Measurements from ENCODE around the gene VTI1A. TPM values are rescaled to one million over a fixed set of nuclear protein-coding genes. Genes with fewer than 3 reads are reported as not detected.
"Not testable (repeated sequence)": the region's sequence is repeated elsewhere in the genome, so short reads cannot be mapped to it uniquely, and the experiment has no call there.

Gene VTI1A
- total RNA-seq, 1 donor from 2014 or later, result 47.2 TPM

DNA sequence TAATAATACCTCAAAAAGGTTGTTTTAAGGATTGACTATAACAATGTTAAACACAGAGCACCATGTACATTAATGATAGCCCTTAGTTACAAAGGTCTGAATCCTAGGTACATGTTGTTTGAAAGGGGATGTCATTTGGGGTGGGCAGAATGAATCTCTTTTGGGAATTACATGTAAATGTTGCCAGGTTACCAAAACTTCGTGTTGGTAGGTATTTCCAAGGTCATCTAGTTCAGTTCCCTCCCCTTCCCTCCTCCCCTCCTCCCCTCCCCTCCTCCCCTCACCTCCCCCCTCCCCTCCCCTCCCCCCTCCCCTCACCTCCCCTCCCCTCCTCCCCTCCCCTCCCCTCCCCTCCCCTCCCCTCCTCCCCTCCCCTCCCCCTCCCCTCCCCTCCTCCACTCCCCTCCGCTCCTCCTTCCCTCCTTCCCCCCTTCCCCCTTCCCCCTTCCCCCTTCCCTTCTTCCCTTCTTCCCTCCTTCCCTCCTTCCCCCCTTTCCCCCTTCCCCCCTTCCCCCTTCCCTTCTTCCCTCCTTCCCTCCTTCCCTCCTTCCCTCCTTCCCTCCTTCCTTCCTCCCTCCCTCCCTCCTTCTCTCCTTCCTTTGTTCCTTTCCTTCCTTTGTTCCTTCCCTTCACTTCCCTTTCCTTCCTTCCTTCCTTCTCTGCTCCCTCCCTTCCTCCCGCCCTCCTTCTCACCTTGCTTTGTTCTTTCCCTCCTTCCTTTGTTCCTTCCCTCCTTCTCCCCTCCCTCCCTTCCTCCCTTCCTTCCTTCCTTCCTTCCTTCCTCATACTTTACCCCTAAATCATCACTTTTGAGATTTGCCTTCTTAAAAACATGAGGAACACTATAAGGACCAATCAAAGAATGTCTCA is 8.1 kb downstream of the VTI1A start:
- DNase-seq, result no peak

DNA sequence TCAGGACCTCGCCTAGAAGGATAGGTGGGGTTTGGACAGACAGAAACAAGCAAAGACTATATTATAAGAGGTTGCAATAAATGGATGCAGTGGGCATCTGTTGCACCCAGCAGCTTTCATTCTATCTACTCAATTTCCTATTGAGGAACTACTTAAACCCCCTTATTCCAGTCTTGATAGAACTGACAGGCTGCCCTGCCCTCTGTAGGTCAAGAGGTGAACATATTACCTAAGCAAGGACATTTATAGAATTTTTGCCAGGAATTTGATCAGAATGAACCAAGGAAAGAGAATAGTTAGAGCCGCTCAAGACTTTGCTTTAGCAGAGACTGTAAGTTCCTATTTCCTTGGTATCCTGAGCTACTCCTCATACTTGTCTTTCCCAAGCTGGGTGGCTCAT is 9.5 kb downstream of the VTI1A start:
- DNase-seq, result no peak

DNA sequence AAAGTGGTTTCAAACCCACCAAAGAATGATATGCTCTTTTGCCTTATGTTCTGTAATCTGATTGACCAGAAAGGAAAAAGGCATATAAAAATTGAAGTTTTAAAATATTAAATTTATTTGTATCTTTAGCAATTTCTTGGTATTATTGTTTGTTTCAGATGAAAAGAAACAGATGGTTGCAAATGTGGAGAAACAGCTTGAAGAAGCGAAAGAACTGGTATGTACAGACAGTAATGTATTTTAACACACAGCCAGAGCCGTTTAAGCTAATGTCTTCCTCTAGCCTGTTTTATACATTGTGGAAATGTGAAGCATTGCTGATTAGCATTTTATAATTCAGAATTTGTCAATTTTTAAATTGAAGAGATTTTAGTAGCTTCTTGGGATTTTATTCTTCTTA is 13.4 kb downstream of the VTI1A start:
- no peak for DNase-seq

DNA sequence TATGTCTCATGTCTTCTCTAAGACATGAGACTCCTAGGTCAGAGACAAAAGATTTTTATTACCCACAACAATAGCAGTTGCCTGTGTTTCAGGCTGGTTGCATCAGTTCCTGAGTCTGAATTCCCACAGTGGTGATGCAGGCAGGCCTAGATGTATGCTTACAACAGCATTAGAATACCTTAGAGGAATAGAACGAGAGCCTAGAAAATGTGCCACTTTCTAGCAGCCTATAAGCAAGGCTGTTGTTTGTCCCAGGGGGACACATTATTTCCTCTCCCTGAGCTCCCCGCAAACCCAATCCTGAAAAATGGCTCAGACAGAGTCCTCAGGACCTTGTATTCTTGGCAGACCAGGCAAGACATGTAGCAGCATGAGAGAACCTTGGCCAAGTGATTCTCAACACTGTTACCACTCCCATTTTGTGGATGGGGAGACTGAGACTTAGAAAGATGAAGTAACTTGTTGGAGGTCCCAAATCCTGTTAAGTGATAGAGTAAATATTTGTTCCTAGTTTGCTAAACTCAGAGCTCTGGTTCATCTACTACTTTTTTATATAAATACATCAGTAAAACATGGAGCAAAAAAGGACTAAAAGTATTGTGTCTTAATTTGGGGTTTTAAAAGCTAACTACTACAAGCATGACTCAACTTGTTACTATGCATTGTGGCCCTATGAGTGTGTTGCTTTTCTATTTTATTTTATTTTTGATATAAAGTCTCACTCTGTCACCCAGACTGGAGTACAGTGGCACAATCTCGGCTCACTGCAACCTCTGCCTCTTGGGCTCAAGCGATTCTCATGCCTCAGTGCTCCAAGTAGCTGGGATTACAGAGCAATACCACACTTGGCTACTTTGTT is 14.2 kb downstream of the VTI1A start:
- DNase-seq, result no peak

DNA sequence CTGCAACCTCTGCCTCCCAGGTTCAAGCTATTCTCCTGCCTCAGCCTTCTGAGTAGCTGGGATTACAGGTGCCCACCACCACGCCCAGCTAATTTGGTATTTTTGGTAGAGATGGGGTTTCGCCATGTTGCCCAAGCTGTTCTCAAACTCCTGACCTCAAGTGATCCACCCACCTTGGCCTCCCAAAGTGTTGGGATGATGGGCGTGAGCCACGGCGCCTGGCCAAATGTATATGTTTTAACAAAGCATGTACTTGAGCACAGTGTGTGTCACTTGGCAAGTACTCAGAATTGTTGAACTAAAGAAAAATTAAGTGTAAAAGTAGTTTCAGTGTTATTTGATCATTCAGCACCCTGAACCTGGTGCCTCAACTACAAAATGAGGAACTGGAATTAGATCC is 17.1 kb downstream of the VTI1A start:
- not testable (repeated sequence) for DNase-seq

DNA sequence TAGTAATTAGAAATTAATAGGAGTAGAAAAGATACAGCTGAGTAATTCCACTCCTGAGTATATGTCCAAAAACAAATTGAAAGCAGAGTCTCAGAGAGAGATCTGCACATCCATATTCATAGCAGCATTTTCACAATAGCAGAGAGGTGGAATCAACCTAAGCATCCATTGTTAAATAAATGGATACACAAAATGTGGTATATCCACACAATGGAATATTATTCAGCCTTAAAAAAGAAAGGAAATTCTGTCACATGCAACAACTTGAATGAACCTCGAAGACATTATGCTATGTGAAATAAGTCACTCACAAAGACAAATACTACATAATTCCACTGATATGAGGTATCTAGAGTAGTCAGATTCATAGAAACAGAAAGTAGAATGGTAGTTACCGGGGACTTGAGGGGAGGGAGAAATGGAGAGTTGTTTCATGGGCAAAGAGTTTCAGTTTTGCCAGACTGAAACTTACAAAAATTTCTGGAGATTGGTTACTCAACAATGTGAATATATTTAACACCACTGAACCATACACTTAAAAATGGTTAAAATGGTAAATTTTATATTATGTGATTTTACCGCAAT is 18.4 kb downstream of the VTI1A start:
- no peak for DNase-seq

DNA sequence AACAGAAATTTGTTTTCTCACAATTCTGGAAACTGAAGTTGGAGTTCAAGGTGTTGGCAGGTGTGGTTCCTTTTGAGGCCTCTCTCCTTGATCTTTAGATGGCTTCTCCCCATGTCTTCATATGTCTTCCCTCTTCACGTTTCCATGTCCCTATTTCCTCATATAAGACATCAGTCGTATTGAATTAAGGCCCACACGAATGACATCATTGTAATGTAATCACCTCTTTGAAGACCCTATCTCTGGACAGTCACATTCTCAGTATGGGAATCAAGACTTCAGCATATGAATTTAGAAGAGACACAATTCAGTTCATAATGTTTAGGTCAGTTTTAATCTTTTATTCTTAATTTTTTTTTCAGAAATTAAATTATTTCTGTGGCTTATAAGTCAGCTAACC is 19.8 kb downstream of the VTI1A start:
- no peak for DNase-seq

DNA sequence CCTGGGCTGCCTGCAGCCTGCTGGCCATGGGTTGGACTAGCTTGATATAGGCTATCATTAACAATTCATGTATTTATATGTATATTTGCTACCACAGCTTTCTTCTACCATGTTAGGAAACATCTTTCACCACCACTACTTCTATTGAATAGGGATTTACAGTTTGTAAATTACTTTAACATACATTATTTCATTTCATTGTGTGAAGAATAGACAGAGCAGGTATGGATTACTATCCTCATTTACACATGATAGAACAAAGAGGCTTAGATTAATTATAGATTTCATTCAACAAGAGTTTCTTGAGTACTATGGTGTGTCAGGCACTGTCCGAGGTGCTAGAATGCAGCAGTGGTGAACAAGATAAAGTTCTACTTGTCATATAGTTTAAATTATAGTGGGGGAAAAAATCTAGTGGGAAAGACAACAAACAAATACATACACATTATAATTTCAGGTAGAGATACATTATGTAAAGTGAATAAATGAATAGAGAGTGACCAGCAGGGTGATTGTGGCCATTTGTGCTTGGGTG is 20.6 kb downstream of the VTI1A start:
- no peak for DNase-seq

DNA sequence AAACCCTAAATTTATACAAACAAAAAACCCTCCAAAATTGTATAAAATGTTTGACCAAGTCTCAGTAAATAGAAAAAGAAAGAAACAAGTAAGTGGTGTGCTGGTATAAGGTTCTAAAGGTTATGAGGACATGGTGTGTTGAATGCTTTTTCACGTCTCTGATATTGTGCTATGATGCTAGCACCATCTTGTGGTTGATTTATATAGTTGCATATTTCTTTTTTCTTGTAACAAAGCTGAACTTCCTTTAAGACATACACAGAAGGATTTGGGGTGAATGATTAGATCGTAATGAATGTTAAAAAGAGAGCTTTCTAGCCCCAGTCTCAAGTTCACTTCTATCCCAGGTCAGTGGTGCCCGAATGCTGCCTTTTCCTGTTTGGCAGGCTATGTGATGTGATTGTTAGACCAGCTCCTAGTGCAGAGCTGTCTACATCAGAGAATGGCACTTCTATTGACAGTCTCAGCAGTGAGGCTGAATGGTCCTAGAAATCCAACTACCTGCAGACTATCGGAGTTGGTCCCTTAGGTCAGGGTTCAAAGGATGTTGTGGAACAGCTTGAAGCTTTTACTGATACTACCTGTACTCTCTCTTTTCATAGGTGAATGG is 25.0 kb downstream of the VTI1A start:
- DNase-seq, result peak; percentile 52

DNA sequence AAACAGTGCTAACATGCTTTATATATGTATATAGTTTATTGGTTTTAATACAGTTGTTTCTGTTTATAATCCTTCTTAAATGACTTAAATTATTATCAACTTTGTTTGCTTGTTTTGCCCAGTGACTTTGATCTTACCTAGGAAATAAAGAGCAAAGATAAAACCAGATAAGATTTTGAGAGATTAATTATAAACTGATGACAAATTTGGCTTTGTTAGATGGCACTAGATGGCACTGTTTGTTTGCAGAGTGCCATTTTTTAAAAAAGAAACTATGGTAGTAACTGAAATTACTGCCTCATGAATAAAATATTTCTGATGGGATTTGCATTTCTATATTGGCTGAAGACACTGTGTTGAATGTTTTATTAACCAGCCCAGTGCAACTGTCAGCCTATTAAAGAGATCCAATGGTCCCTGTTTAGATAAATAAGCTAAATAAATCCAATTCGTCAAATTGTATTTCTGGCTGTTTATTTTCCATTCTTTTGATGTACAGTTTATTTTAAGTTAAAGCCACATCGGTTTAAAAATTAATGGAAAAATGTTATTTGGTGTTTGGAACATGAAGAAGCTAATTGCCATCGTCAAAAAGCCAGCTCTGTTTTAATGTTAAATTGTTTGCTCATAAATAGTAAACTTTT is 28.7 kb downstream of the VTI1A start:
- DNase-seq, result peak; percentile 24

DNA sequence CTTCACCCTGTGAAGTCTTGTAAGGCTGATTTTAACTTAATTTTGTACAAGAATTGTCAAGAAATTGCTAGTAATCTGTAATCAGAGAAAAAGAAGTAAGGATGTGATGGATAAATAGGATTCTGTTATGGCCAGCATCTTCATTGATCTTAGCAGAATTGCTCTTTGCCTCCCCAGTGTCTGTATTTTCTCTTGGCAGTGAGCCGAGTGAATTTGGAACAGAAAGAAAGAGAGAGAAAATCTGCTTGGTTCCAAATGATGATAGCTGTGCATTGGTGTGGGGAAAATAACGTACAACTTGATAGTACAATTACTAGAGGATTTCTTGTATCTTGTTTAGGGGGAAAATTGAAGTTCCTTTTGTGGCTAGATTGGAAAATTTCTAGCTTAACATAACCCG is 34.6 kb downstream of the VTI1A start:
- DNase-seq, result peak; percentile 49

DNA sequence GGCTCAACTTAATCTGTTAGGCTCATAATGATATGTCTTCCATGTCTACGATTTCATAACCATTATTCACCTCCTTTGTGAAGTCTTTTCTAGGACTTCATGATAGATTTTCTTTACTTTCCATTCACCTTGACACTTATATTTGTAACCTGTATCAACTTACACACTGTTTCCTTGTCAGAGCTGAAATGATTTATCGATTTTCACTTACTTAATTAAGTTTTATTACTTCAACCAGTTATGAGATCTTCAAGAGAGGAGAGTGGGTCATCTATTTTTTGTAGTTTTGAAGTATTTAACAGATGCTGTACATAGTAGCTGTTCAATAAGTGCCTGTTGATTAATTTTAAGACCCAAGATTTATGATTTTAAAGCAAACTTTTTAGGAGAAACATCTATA is 37.4 kb downstream of the VTI1A start:
- no peak for DNase-seq

DNA sequence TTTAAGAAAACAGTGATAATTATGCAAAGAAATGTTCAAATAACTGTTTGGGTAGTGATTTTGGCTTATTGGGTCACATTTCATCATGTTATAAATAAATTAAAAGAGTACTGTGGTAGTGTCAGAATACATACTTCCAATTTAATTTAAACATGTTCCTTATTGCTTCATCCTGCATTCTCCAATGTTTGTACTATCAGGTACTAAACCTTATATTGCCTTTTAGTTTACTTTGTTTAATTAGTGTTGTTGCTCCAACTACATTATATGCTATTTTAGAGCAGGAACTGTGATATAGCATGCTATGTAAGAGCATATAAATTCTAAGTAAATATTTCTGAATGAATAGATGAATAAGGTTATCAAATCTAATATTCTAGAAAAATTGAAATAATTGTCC is 40.9 kb downstream of the VTI1A start:
- DNase-seq, result no peak

DNA sequence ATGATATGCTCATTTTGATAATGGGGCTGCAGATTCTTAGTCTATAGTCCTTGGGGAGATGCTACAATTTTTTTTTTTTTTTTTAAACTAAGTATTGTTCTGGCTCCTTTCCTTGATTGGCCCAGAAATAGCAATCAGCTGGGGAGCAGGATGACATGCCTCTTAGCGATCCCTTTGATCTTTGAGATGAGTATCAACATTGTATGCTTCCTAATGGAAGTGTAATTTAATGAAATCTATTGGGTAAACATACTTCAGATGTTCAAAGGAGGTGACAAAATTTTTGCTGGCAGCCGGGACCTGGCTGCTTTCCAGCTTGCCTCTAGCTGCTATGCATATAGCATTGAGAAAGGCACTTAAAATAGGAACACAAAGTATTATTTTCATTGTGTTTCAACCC is 43.5 kb downstream of the VTI1A start:
- peak; percentile 70 for DNase-seq

DNA sequence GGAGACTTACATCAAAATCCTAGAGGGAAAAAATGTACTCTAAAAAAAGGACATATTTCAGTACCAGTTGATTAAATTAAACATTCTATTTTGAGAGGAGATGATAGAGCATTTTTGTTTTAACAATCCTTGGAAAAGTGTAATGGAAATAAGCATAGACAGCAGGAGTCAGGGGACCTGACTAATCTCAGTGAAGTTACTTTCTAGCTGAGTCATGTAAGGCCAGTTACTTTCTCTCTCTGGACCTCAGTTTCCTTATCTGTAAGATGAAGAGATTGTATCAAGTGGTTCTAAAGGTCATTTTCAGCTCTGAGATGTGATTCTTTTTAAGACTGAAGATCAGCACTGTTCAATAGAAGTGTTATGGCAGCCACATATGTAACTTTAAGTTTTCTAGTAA is 44.1 kb downstream of the VTI1A start:
- DNase-seq, result no peak

DNA sequence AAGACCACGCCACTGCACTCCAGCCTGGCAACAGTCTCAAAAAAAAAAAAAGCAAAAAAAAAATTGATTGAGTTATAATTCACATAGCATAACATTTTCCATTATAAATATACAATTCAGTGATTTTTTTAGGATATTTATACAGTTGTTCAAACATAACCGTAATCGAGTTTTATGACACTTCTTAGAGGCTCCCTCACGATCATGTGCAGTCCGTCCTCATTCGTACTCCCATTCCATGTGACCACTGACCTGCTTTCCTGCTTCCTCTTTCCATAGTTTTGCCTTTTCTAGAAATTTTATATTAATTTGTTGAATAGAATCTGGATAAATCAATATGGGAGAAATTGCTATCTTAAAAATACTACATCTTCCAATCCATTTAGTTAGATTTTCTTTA is 45.7 kb downstream of the VTI1A start:
- DNase-seq, result no peak

DNA sequence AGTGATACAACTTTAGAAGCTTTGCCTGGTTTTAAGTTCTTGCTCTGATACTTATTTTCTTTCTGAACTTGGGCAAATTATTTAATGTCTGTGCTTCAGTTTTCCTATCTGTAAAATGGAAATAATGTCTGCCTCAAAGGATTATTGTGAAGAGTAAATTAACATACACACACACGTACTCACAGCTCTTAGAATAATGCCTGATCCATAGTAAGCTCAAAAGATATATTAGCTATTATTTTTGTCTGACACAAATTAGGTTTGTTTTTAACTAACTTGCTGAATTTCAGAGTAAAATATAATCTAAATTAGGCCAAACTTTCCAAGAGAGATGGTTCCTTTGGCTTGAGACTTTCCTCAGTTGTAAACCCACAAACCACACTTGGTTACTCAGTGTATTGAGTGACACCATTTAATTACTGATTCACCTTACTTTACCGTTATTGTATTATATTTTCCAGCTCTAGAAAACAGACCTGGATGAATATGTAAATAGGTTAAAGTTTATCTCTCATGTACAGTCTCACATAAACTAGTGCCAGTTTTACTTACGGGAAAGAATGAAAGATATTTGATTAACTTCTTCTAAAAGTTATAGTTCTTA is 50.4 kb downstream of the VTI1A start:
- DNase-seq, result no peak

DNA sequence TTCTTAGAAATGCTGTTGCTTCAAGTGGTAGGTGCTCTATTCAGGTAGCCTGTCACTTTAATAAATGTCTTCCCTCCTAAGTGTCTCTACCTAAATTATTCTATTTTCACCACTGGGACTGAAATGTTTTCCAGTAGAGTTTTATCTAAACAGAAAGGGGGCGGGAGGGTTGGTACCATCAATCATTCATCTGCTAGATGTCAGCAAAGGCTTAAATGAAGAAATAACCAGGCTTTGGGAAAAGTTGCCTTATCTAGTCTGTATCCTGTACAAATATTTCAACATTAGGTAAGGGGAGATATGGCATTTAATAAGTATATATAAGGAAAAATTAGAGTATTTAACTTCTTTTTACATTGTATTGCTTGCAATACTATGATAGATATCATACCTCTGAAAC is 51.8 kb downstream of the VTI1A start:
- DNase-seq, result no peak

DNA sequence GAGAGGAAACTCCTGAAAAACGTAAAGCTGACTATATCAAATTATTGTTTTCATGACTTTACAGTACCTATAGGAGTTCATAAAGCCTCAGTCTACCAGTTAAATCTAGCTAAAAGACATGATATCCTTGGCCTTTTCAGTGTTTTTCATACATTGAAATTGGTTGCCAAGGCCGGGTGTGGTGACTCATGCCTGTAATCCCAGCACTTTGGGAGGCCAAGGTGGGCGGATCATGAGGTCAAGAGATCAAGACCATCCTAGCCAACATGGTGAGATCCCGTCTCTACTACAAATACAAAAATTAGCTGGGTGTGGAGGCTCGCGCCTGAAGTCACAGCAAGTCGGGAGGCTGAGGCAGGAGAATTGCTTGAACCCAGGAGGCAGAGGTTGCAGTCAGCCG is 53.0 kb downstream of the VTI1A start:
- not testable (repeated sequence) for DNase-seq

DNA sequence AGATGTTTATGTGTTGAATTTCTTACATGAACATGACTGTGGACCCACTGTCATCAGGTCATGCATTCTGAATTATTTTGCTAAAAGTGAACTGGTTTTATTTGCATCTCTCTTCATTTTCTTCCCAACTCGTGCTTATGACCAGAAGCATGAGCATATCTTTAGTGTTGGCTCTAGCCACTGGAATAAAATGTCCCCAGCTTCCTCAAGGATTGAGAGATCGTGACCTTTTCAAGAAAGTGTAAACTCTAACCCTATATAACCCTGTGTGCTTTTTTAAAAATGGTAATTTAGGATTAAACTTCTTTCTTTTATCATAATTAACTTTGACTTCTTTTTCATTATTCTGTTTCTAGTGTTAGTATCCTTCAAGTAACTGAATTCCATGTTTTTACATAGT is 55.5 kb downstream of the VTI1A start:
- no peak for DNase-seq

DNA sequence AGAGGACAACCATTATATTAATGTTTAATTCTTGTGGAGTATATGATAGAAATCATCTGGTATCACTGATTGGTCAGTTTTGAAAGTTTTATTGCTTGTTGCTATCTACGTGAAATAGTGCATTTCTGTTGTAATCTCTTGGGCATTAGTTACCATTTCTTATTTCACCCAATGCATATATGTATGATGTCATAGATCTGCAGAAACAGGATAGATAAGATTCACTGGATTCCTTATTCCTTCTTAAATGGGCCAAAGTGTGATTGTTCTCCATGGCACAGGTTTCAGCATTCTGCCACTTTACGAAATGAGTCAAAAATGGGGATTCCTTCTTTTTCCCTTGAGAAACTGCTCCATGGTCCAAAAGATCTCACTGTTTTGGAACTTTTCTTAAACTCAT is 56.6 kb downstream of the VTI1A start:
- DNase-seq, result no peak

All from tongue (tissue), 2 donors.